Measurements from ENCODE around the gene RHOT2. TPM values are rescaled to one million over a fixed set of nuclear protein-coding genes. Genes with fewer than 3 reads are reported as not detected.

Gene RHOT2
- total and polyA plus RNA-seq, 9 of the 15 experiments (the other 6 are each of a cell fraction or from before 2014, with no cell fraction given), result 5.0 to 373 (median 112) TPM

GRCh38 chr16:700684-701584 lies 33.0 kb downstream of the RHOT2 start (continued):
- no peak for TF ChIP-seq ZNF79 (CRISPR knock-in tag; IDR thresholded peaks at IDR 0.05; ENCODE audit: low read depth)
- no peak for TF ChIP-seq ZNF12 (CRISPR knock-in tag; IDR thresholded peaks at IDR 0.05)
- 0 out of 2 replicates have a peak, but pooled peaks have one; percentile 63 for TF ChIP-seq ZBTB43 (CRISPR knock-in tag; IDR thresholded peaks at IDR 0.05)
- no peak for TF ChIP-seq FOXJ2 (tag; IDR thresholded peaks at IDR 0.05)
- no peak for TF ChIP-seq SNAPC5 (CRISPR knock-in tag; IDR thresholded peaks at IDR 0.05)
- no peak for TF ChIP-seq NR2F6 (CRISPR knock-in tag; IDR thresholded peaks at IDR 0.05)
- TF ChIP-seq HOMEZ (CRISPR knock-in tag; IDR thresholded peaks at IDR 0.05), result no peak
- TF ChIP-seq GTF2B (IDR thresholded peaks at IDR 0.05; ENCODE audit: extremely low read depth, insufficient read length), result no peak
- no peak for TF ChIP-seq ZNF551 (CRISPR knock-in tag; IDR thresholded peaks at IDR 0.05)
- TF ChIP-seq ZNF217 (CRISPR knock-in tag; IDR thresholded peaks at IDR 0.05), result no peak
- no peak for TF ChIP-seq TAF7 (tag; IDR thresholded peaks at IDR 0.05)
- no peak for TF ChIP-seq RUNX1 (IDR thresholded peaks at IDR 0.05; ENCODE audit: low read depth)
- TF ChIP-seq SREBF2 (CRISPR knock-in tag; IDR thresholded peaks at IDR 0.05), result no peak
- TF ChIP-seq ZNF277 (CRISPR knock-in tag; IDR thresholded peaks at IDR 0.05; ENCODE audit: borderline replicate concordance), result no peak
- TF ChIP-seq L3MBTL2 (IDR thresholded peaks at IDR 0.05), result no peak
- TF ChIP-seq ZBTB33 (CRISPR knock-in tag; IDR thresholded peaks at IDR 0.05), result peak; percentile 66; the same call in 1 of the 2 replicates
- no peak for TF ChIP-seq ZC3H11A (IDR thresholded peaks at IDR 0.05; ENCODE audit: low read depth, low read length)
- TF ChIP-seq U2AF1 (optimal IDR thresholded peaks at IDR 0.05; ENCODE audit: low read depth, low read length), result no peak
- TF ChIP-seq ZFPM2 (CRISPR knock-in tag; IDR thresholded peaks at IDR 0.05), result no peak
- no peak for TF ChIP-seq CCAR2 (IDR thresholded peaks at IDR 0.05; ENCODE audit: low read depth, low read length)
- TF ChIP-seq FOXK1 (CRISPR knock-in tag; IDR thresholded peaks at IDR 0.05; ENCODE audit: borderline replicate concordance), result no peak

Measured in K562 (cell line).